HG03045 (cell line): Measurements from ENCODE around the gene NR3C2.

Experiments
- ATAC-seq: cut with Tn5 transposase; IDR thresholded peaks from one replicate; pipeline ENCODE4 v1.9.1; 2021; ENCODE audit warnings: mild to moderate bottlenecking, moderate library complexity; ENCODE audit not compliant: unreplicated experiment

NR3C2 gene

GRCh38 chr4:148081267-148081666 lies 360.9 kb downstream of the NR3C2 start:
- ATAC-seq = no peak

GRCh38 chr4:148079961-148080360 lies 362.3 kb downstream of the NR3C2 start:
- ATAC-seq = no peak

GRCh38 chr4:148078061-148078460 lies 364.2 kb downstream of the NR3C2 start:
- no peak for ATAC-seq

- no peak for ATAC-seq
These were observed 364.6 kb downstream of the NR3C2 start for GRCh38 chr4:148077581-148077980.

GRCh38 chr4:148076964-148077363 lies 365.2 kb downstream of the NR3C2 start:
- no peak for ATAC-seq

- no peak for ATAC-seq
These were observed 366.8 kb downstream of the NR3C2 start for GRCh38 chr4:148075438-148075837.

- ATAC-seq = no peak
These were observed 367.8 kb downstream of the NR3C2 start for GRCh38 chr4:148074462-148074861.

GRCh38 chr4:148073349-148073748 lies 368.9 kb downstream of the NR3C2 start:
- ATAC-seq = no peak

- ATAC-seq = no peak
These were observed 369.4 kb downstream of the NR3C2 start for GRCh38 chr4:148072789-148073188.

GRCh38 chr4:148071009-148071408 lies 371.2 kb downstream of the NR3C2 start:
- no peak for ATAC-seq

GRCh38 chr4:148069895-148070178 lies 372.4 kb downstream of the NR3C2 start:
- ATAC-seq = no peak

- no peak for ATAC-seq
These were observed 372.9 kb downstream of the NR3C2 start for GRCh38 chr4:148069086-148069894.

- no peak for ATAC-seq
These were observed 373.9 kb downstream of the NR3C2 start for GRCh38 chr4:148068065-148068911.

GRCh38 chr4:148067301-148067916 lies 374.8 kb downstream of the NR3C2 start:
- no peak for ATAC-seq

GRCh38 chr4:148065075-148065474 lies 377.1 kb downstream of the NR3C2 start:
- no peak for ATAC-seq

- ATAC-seq = no peak
These were observed 377.8 kb downstream of the NR3C2 start for GRCh38 chr4:148064451-148064850.

GRCh38 chr4:148062301-148062950 lies 379.8 kb downstream of the NR3C2 start:
- no peak for ATAC-seq

- no peak for ATAC-seq
These were observed 380.4 kb downstream of the NR3C2 start for GRCh38 chr4:148061795-148062194.

GRCh38 chr4:148061141-148061481 lies 381.1 kb downstream of the NR3C2 start:
- ATAC-seq = no peak

GRCh38 chr4:148060264-148061140 lies 381.7 kb downstream of the NR3C2 start:
- ATAC-seq = no peak
